C4-2B (cell line): ENCODE data around the gene AHCTF1.

Experiments used
- CTCF ChIP-seq: fragments of 450-650 bp; conservative IDR thresholded peaks from 2 replicates; pipeline ENCODE4 v1.5.1; 2017; ENCODE audit warnings: mild to moderate bottlenecking
- ZFX ChIP-seq: fragments of 450-650 bp; IDR thresholded peaks from 2 replicates; pipeline ENCODE4 v1.6.1; 2017

- TF ChIP-seq CTCF (no peak), ZFX (no peak)
Observed at GRCh38 chr1:246906833-246907232, 24.9 kb downstream of the AHCTF1 start.
